Amniotic epithelial cell (primary cell): ENCODE measurements around the gene PRDM9.
"Not testable (repeated sequence)": the region's sequence is repeated elsewhere in the genome, so short reads cannot be mapped to it uniquely, and the experiment has no call there.

ENCODE experiments used
- DNase-seq: peaks from one replicate; pipeline ENCODE4 v3.0.0-alpha.2; 2010; ENCODE audit warnings: low read depth

Gene PRDM9

GRCh38 chr5:23527216-23527920, 20.0 kb downstream of the PRDM9 start:
- DNase-seq, result not testable (repeated sequence)

GRCh38 chr5:23528677-23529076, 21.3 kb downstream of the PRDM9 start:
- no peak for DNase-seq

GRCh38 chr5:23530571-23530970, 23.2 kb downstream of the PRDM9 start:
- no peak for DNase-seq

GRCh38 chr5:23571059-23571458, 63.6 kb downstream of the PRDM9 start:
- no peak for DNase-seq
